Stimulated activated CD8-positive, alpha-beta memory T cell treated with anti-CD3 and anti-CD28 coated beads, Interleukin-15, amount 100 ng/mL, for 24 hours (primary cell): ENCODE results near the gene C11orf68.
"Not testable (repeated sequence)": the region's sequence is repeated elsewhere in the genome, so short reads cannot be mapped to it uniquely, and the experiment has no call there.

Experiments
- DNase-seq: peaks from one replicate; pipeline ENCODE4 v3.0.0-alpha.2; 2020; ENCODE audit warnings: low read depth

Gene C11orf68

DNA sequence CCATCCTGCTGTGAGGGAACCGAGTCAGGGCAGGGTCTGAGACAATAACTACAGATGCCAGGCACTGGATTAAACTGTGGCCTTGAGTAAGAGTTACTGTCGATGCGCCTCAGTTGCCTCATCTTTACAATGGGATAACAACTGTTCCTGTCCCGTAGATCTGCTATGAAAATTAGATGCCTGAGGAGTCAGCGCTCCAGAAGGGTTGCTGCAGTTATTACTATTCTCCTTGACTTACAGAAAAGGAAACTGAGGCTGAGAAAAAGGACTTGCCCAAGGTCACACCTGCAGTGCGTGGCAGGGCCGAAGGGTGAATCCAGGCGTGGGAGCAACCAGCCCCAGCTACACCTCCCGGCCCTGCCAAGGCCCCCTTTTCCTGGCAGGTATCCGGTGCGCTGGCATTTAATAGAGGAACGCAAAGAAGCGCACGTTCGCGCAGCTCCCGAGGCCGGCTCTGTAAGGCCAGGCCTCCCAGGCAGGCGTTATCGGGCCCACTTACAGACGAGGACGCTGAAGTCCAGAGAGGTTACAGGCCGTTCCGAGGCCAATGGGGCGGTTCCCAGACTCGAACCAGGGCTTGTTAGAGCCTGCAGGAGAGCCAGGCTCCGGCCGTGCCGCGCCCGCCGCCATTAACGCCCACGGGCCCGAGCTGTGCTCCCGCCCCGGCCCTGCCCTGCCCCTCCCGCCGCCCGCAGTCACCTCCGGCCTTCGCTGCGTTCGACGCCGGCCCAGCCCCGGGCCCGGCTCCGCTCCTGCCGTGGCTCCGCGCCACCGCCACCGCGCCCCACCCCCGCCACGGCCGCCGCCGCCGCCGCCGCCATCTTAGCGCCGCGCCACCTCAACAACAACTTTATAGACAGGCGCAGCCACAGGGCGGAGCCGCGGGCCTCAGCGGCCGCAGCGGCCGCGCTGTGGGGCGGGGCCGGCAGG lies at the start of gene C11orf68:
TSS of gene C11orf68 (minus strand) at position 852 of the 930 bp plus-strand sequence. CDS start at position 821, 31 bp downstream.
- no peak for DNase-seq

DNA sequence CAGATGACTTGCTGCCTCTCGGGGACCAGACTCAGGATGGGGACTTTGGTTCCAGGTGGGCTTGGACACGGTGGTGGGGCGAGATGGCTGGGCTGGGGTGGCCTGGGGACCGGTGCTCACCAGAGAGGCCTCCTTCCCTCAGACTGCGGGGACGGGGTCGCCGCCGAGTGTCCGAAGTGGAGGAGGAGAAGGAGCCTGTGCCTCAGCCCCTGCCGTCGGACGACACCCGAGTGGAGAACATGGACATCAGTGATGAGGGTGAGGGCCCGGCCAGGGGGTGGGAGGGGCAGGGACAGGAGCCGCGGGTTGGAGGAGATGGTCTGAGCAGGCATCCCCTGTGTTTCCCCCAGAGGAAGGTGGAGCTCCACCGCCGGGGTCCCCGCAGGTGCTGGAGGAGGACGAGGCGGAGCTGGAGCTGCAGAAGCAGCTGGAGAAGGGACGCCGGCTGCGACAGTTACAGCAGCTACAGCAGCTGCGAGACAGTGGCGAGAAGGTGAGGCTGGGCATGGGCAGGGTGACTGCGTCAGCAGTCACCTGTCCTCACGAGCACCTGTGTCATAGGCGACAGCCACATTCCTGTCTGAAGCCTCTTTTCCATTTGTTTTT lies 48.6 kb upstream of the C11orf68 start:
- DNase-seq: no peak

DNA sequence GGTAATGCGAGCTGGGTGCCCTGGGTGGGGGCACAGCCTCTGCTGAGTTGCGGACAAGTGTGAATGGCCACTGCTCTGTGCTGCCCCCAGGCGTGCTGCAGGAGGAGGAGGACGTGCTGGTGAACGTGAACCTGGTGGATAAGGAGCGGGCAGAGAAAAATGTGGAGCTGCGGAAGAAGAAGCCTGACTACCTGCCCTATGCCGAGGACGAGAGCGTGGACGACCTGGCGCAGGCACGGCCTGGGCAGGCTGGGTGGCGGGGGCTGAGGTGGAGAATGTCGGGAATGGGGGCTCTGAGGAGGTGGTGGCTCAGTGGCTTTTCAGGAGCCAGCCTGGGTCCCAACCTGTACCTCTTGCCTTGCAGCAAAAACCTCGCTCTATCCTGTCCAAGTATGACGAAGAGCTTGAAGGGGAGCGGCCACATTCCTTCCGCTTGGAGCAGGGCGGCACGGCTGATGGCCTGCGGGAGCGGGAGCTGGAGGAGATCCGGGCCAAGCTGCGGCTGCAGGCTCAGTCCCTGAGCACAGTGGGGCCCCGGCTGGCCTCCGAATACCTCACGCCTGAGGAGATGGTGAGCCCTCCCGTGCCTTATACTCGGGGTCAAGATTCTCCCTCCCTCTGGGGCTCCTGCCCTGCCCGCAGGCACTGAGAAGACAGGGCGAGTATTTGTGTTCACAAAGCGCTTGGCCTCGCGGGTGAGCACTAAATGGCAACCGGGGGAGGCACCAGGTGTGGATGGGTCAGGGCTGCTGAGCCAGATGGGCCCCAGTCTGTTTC lies 47.3 kb upstream of the C11orf68 start:
- no peak for DNase-seq

DNA sequence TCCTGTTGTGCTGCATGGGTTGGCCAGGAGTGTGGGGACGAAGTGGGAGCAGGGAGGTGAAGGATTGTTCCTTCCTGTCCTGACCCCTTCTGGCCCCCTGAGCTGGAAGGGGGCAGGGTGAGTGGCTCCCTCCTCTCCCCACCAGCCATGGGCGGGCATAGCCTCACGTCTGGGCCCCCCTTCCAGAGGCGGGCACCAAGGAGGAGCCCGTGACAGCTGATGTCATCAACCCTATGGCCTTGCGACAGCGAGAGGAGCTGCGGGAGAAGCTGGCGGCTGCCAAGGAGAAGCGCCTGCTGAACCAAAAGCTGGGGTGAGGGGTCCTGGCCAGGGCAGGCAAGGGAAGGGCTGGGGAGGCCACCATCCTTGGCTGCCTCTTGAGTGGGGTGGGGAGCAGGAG lies 46.0 kb upstream of the C11orf68 start:
- no peak for DNase-seq

DNA sequence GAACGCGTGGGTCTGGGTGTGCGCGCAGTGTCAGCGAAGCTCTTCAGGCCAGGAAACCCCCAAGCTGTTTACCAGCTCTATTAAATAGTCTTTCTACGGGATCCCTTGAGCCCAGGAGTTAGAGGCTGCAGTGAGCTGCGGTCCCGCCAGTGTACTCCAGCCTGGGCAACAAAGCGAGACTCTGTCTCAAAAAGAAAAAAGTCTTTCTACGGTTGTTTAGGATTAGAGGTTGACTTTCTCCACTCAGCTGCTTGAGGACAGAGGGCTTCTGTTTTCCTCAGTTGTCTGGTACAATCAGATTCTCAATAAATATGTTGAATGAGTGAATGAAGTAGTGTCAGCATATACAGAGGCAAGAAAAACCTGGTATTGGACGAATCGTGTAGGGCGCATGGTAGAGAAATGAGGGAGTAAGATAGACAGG lies 43.3 kb upstream of the C11orf68 start:
- no peak for DNase-seq

DNA sequence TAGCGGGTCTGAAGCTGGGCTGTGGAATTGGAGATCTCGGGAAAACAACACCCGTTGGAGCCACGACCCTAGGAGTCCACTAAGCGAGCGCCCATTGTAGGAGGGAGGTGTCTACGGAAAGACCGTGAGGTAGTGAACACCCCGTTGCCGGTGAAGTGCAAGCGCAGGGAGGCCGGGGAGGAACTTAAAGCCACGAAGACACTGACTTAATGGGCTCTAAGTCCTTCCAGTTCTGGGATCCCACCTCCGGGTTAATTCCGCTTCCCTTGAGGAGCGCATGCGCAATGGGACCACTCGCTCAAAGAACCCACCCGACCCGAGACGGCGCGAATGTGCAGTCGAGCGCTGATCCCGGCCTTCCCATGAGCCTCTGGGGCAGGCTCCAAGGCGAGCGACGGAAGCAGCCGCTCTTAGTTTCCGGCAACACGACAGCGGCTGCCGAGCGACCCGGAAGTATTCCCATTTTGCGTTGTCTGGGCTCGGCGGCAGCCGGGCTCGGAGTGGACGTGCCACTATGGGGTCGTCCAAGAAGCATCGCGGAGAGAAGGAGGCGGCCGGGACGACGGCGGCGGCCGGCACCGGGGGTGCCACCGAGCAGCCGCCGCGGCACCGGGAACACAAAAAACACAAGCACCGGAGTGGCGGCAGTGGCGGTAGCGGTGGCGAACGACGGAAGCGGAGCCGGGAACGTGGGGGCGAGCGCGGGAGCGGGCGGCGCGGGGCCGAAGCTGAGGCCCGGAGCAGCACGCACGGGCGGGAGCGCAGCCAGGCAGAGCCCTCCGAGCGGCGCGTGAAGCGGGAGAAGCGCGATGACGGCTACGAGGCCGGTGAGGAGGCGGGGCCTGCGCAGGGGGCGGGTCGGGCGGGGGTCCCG lies 42.6 kb upstream of the C11orf68 start, which contains the start of gene SART1:
TSS of gene SART1 (plus strand) at position 468 of the 874 bp plus-strand sequence. CDS start at position 515, 47 bp downstream.
- DNase-seq: peak; percentile 86

DNA sequence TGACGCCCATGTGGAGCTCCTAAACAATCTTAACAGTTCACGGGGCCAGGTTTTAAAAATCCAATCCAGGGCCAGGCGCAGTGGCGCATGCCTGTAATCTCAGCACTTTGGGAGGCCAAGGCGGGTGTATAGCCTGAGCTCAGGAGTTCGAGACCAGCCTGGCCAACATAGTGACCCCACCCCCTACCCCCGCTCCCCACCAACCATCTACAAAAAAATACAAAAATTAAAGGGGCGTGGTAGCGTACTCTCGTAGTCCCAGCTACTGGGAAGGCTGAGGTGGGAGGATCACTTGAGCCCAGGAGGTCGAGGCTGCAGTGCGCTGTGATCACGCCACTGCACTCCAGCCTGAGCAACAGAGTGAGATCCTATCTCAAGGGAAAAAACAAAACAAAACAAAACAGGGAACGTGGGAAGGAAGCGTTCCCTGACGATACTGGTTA lies 42.0 kb upstream of the C11orf68 start:
- DNase-seq: no peak

DNA sequence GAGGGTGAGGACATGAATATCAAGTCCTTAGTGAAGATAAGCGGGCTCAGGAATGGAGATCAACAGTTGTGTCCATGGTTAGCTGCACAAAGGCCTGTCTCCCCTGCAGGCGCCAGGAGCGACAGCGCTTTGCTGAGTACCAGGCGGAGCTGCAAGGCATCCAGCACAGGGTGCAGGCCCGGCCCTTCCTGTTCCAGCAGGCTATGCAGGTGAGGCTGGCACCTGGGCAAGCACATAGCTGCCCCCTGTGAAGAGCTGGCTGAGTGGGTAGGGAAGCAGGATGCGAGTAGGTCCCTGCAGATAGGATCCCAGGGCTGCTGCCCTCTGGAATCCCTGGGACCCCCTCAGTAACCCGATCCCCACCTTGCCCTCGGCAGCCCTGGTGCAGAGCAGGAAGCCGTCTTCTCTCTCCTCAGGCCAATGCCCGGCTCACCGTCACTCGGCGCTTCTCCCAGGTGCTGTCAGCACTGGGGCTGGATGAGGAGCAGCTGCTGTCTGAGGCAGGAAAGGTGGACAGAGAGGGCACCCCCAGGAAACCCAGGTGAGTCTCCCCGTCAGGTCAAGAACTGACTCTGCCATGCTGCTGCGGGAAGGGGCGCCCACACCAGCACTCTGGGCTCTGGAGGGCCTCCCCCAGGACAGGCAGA lies 40.0 kb upstream of the C11orf68 start:
- no peak for DNase-seq

DNA sequence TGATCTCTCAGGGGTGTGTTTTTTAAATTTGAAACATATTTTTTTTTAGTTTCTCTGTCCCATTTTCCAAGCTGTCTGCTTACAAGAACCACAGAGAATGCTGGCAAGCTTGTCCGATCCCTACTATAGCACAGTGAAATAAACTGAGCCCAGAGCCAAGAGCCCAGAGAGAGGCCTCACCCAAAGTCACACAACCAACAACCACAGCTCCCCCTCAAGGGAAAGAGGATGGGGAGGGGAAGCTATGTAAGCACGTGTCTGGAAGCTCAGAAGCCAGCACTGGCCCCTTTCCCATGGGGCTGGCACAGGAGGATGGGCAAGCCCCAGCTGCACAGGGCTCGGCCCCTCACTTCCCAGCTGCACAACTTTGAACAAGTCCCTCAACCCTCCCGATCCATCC lies 39.4 kb upstream of the C11orf68 start:
- no peak for DNase-seq

DNA sequence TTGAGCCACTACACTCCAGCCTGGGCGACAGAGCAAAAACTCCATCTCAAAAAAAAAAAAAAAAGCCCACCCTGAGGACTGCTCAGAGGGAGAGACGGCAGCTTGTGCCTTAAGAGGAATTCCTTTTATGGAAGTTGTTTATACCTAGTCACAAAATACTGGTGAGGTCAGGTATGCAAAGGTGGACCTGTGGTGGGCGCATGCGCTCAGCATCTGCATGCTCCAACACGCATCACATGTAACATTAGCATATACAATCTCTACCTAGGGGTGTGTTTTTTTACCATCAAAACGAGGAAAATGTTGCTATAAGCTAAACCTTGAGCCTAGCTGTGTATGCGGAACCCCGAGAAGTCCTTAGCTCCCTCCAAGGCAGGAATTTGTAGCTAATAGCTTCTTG lies 35.9 kb upstream of the C11orf68 start:
- DNase-seq: no peak

DNA sequence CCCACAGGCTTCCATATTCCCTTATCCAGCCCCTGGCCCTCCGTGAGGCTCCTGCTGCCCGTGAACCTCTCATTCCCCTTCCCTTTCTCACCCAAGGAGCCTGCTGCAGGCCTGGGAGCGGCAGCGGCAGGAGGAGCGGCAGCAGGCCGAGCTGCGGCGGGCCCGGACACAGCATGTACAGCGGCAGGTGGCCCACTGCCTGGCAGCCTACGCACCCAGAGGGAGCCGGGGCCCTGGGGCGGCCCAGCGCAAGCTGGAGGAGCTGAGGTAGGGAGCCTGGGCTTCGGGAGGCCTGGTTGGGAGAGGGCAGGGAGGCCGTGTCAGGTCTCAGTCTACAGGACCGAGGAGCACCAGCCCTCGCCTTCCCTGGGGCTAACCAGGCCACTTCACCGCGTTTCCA lies 34.6 kb upstream of the C11orf68 start:
- no peak for DNase-seq

DNA sequence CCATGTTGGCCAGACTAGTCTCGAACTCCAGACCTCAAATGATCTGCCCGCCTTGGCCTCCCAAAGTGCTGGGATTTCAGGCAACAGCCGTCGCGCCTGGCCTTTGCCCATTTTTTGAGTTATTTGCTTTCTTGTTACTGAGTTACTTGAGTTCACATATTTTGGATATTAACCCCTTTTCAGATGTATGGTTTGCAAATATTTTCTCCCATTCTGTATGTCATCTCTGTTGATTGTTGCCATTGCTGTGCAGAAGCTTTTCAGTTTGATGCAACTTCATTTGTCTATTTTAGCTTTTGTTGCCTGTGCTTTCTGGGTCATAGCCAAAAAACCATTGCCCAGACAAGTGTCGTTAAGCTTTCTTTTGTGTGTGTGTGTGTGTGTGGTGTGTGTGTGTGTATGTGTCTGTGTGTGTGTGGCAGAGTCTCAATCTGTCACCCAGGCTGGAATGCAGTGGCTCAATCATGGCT lies 33.2 kb upstream of the C11orf68 start:
- no peak for DNase-seq

DNA sequence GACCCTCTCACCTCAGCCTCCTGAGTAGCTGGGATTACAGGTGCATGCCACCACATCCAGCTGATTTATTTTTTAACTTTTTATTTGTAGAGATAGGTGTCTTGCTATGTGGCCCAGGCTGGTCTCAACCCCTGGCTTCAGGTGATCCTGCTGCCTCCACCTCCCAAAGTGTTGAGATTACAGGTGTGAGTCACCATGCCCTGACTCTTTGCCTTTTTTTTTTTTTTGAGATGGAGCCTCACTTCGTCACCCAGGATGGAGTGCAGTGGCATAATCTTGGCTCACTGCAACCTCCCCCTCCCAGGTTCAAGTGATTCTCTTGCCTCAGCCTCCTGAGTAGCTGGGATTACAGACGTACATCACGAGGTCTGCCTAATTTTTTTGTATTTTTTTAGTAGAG lies 32.8 kb upstream of the C11orf68 start:
- not testable (repeated sequence) for DNase-seq

DNA sequence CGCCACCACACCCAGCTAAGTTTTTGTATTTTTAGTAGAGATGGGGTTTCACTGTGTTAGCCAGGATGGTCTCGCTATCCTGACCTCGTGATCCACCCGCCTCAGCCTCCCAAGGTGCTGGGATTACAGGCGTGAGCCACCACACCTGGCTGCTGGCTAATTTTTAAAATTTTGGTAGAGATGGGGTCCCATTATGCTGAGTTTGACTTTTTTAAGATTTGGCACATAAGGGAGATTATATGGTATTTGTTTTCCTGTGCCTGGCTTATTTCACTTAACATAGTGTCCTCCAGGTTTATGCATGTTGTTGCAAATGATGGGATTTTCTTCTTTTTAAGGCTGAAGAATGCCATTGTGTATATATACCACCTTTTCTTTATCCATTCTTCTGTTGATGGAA lies 31.8 kb upstream of the C11orf68 start:
- not testable (repeated sequence) for DNase-seq

DNA sequence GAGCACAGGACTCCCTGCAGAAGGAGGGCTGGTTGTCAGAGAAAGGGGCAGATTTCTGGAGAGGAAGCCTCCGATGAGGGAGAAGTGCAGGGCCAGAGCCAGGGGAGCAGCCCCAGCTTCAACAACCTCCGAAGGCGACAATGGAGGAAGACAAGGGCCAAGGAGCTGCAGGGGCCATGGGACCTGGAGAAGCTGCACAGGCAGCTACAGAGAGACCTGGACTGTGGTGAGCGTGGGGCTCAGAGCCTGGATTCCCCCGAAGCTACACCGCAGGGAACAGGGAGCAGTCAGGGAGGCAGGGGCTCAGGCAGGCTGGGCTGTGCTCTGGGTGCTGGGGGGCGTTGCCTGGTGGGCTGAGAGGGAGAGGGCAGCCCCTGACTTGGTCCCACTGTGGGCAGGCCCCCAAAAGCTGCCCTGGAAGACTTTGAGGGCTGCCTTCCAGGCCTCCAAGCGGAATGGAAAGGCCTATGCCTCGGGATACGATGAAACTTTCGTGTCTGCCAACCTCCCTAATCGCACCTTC lies 28.8 kb upstream of the C11orf68 start:
- no peak for DNase-seq

DNA sequence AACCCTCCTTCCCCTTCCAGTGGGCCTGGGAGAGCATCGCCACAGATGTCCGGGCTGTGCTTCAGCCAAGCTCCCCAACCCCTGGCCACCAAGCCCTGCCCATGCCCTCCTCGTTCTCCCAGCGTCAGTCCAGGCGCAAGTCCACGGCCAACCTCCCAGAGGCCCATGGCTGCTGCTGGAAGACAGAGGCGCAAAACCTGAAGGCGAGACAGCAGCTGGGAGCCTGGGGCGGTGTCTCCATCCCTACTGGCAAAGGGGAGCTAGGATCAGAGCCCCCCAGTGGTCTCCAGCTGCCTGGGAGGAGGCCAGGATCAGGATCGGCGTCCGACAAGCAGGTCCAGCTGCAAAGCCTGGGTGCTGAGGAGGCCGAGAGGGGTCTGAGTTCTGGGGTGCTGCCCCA lies 28.3 kb upstream of the C11orf68 start:
- DNase-seq: no peak

DNA sequence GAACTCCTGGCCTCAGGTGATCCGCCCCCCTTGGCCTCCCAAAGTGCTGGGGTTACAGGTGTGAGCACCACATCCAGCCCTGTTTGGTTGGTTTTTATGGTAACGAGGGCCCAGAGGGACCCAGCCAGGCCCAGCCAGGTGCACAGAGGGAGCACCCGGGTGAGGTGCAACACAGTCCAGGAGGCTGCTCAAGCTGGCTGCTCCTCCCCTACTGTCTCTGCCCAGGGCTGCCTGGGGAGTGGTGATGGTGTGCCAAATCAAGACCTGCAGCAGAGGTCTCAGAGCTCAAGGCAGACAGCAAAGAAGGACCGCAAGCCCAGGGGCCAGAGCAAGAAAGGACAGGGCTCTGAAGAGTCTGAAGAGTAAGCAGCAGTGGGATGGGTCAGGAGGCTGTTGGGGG lies 27.8 kb upstream of the C11orf68 start:
- no peak for DNase-seq

DNA sequence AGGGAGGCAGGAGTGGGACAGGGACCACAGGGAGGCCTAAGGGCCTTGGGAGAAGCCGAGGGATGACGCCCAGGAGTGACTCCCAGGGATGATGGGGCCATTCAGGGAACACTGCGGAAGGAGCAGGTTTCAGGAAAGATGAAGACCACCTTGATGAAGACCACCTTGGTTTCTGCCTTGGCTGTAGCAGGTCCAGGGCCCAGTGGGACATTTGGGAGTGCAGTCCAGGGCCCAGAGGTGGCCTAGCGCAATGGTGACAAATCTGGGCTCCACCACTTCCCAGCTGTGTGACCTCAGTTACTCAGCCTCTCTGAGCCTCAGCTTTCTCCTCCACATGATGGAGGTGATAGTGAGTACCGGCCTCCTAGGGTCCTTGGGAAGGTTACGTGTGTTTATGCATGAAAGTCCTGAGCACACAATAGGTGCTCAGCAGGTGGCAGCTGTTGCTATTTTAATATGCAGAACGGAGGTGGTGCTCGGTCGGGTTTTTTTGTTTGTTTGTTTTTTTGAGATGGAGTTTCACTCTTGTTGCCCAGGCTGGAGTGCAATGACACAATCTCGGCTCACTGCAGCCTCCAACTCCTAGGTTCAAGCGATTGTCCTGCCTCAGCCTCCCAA lies 27.2 kb upstream of the C11orf68 start:
- DNase-seq: no peak

DNA sequence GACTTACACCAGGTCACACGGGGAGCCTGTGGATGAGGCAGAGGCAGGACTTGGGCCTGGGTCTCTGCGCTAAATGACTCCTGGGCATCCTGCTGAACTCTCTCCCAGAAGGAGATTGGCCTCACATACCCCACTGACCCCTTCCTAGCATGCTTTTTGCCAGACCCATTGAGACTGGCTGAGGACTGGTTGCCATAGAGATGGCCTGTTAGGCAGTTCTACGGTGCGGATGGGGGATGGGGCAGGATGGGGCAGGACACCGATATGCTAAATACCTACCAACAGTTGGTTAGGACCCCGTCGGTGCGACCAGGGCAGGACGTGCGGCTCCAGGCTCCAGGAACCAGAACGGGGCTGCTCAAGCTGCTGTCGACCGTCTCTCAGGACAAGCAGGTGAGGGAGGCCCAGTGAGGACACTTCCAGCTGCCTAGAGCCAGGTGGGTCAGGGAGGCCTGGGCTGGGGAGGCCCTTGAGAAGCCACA lies 26.6 kb upstream of the C11orf68 start, which contains the start of gene TSGA10IP:
TSS of gene TSGA10IP (plus strand) at position 51 of the 482 bp plus-strand sequence. CDS start at position 247, 196 bp downstream.
- no peak for DNase-seq

DNA sequence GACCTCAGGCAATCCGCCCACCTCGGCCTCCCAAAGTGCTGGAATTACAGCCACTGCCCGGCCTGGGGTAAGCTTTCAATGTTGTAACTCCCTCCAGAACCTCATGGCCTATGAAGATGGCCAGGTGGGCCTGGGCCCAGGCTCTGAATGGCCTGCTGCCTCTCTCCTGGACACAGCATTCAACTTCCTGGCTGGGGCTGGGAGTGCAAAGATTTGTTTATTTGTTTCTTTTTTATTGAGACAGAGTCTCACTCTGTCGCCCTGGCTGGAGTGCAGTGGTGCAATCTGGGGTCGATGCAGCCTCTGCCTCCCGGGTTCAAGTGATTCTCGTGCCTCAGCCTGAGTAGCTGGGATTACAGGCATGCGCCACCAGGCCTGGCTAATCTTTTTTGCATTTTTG lies 25.9 kb upstream of the C11orf68 start:
- no peak for DNase-seq
